B cell (primary cell): ENCODE measurements around the gene PFAS. TPM values are rescaled to one million over a fixed set of nuclear protein-coding genes. Genes with fewer than 3 reads are reported as not detected.

ENCODE experiments used
- ATAC-seq: fragments of 200-7000 bp; cut with Tn5 transposase; one replicate; pipeline ENCODE4 v1.10.0; 2021; ENCODE audit warnings: low read depth, mild to moderate bottlenecking, moderate number of reproducible peaks, moderate library complexity
- CTCF ChIA-PET: fragments of 350-600 bp; sonication (Branson Sonifier 250); formaldehyde crosslinking; loops from one replicate; lab custom pipeline; 2021; ENCODE audit warnings: antibody characterized with exemption, inconsistent platforms; lab: Charles Lee
- POLR2A ChIA-PET: fragments of 350-600 bp; sonication (Branson Sonifier 250); formaldehyde crosslinking; loops from one replicate; lab custom pipeline; 2021; ENCODE audit warnings: antibody characterized with exemption; lab: Charles Lee
- DNase-seq: peaks from one replicate; pipeline ENCODE4 v3.0.0; 2013
- H2AFZ ChIP-seq: 2 replicates; pipeline ENCODE4 v1.6.1; 2012; ENCODE audit warnings: mild to moderate bottlenecking, low read depth, low read length; ENCODE audit not compliant: insufficient read depth, poor library complexity, severe bottlenecking
- H3K27ac ChIP-seq, 2 donors: 1 replicate in 1 of 2; 2 replicates in 1 of 2; pipeline ENCODE4 v1.5.1; 2012 to 2013; ENCODE audit warnings: low read length in 2 of 2, mild to moderate bottlenecking in 2 of 2, moderate library complexity in 1 of 2
- H3K27me3 ChIP-seq, 4 experiments: fragments of 200-600 bp in 1 of 4; sonication (generic) in 1 of 4; replicated peaks in 1 of 4; 1 replicate in 2 of 4; 2 replicates in 2 of 4; pipeline versions ENCODE4 v1.6.1 to v1.7.0; 2013 to 2016; ENCODE audit warnings: low read length in 3 of 4, mild to moderate bottlenecking in 2 of 4, mixed read lengths in 1 of 4, moderate library complexity in 1 of 4; ENCODE audit not compliant: insufficient read depth in 4 of 4, control insufficient read depth in 3 of 4; ENCODE audit errors: control extremely low read depth in 1 of 4
- H3K36me3 ChIP-seq, 2 experiments: replicated peaks in 1 of 2; 1 replicate in 1 of 2; 2 replicates in 1 of 2; pipeline versions ENCODE4 v1.6.1 to v1.7.1; 2013; ENCODE audit warnings: low read length in 1 of 2; ENCODE audit not compliant: insufficient read depth in 2 of 2, control insufficient read depth in 1 of 2; ENCODE audit errors: control extremely low read depth in 1 of 2, extremely low read depth in 1 of 2
- H3K4me1 ChIP-seq, 2 donors: fragments of 200-600 bp in 1 of 2; sonication (generic) in 1 of 2; 1 replicate in 1 of 2; 2 replicates in 1 of 2; pipeline versions ENCODE4 v1.5.1 to v1.6.1; 2013 to 2017; ENCODE audit warnings: low read length in 2 of 2; ENCODE audit not compliant: control insufficient read depth in 2 of 2, insufficient read depth in 2 of 2
- H3K4me2 ChIP-seq: replicated peaks from 2 replicates; pipeline ENCODE3; 2012; ENCODE audit warnings: mild to moderate bottlenecking, low read depth, low read length; ENCODE audit not compliant: poor library complexity, severe bottlenecking
- H3K4me3 ChIP-seq, 5 experiments: fragments of 200-600 bp in 1 of 5; sonication (generic) in 1 of 5; 1 replicate in 3 of 5; 2 replicates in 2 of 5; pipeline versions ENCODE4 v1.5.1 to v1.7.0; 2011 to 2016; ENCODE audit warnings: low read length in 4 of 5, mild to moderate bottlenecking in 4 of 5, low read depth in 2 of 5, control low read depth in 1 of 5, moderate library complexity in 1 of 5; ENCODE audit not compliant: insufficient read depth in 1 of 5; ENCODE audit errors: control extremely low read depth in 1 of 5, extremely low read depth in 1 of 5
- H3K79me2 ChIP-seq: fragments of 200-600 bp; sonication (generic); one replicate; pipeline ENCODE4 v1.6.0; 2016; ENCODE audit warnings: low read length; ENCODE audit not compliant: control insufficient read depth, insufficient read depth
- H3K9ac ChIP-seq: fragments of 200-600 bp; sonication (generic); 2 replicates; pipeline ENCODE4 v1.6.1; 2017; ENCODE audit warnings: mild to moderate bottlenecking, low read length, moderate library complexity
- H3K9me3 ChIP-seq, 3 donors: one replicate each; pipeline versions ENCODE4 v1.6.1 to v1.7.1; 2013; ENCODE audit warnings: low read length in 2 of 3; ENCODE audit not compliant: control insufficient read depth in 2 of 3, insufficient read depth in 1 of 3; ENCODE audit errors: control extremely low read depth in 1 of 3
- H4K20me1 ChIP-seq: 2 replicates; pipeline ENCODE4 v1.6.0; 2012; ENCODE audit warnings: mild to moderate bottlenecking, low read length; ENCODE audit not compliant: insufficient read depth, control insufficient read depth, poor library complexity, severe bottlenecking
- H3K27ac Mint-ChIP-seq: one replicate; pipeline ENCODE4 v1.8.0; 2021; ENCODE audit warnings: mixed read lengths
- H3K27me3 Mint-ChIP-seq: one replicate; pipeline ENCODE4 v1.8.0; 2021; ENCODE audit warnings: mixed read lengths
- H3K4me1 Mint-ChIP-seq: one replicate; pipeline ENCODE4 v1.8.0; 2021; ENCODE audit warnings: mixed read lengths
- H3K4me3 Mint-ChIP-seq: one replicate; pipeline ENCODE4 v1.8.0; 2021; ENCODE audit warnings: mixed read lengths
- H3K9me3 Mint-ChIP-seq: one replicate; pipeline ENCODE4 v1.8.0; 2022; ENCODE audit warnings: mixed read lengths; ENCODE audit not compliant: insufficient read depth
- CTCF ChIP-seq: fragments of 200-600 bp; IDR thresholded peaks from one replicate; pipeline ENCODE4 v1.8.0; 2022; ENCODE audit warnings: antibody characterized with exemption, mild to moderate bottlenecking
- EZH2 ChIP-seq: IDR thresholded peaks from 2 replicates; pipeline ENCODE4 v1.6.1; 2012; ENCODE audit warnings: borderline replicate concordance, low read depth, mild to moderate bottlenecking, moderate library complexity, low read length; ENCODE audit not compliant: insufficient read depth, poor library complexity, severe bottlenecking
- WGBS: methylation state at CpG from one replicate; pipeline ENCODE4 v1.1.5; 2013; ENCODE audit warnings: missing lambda C conversion rate; ENCODE audit not compliant: insufficient coverage; 5-methylcytosine and 5-hydroxymethylcytosine counted together
- intact Hi-C: fragments of 100-400 bp; cut with micrococcal nuclease; formaldehyde crosslinking; loops from one replicate; pipeline ENCODE4 v1.10.0; 2022
- polyA plus RNA-seq: library from polyadenylated mRNA; depleted of rRNA; stranded (reverse); fragments of >200 nt; gene quantifications from 2 replicates; pipeline ENCODE4 v1.2.3, GENCODE V29; 2012
- total RNA-seq, 2 donors: library from RNA; stranded (reverse); fragments of 120-200 nt in 1 of 2; gene quantifications; 1 replicate in 1 of 2; 2 replicates in 1 of 2; pipeline versions ENCODE4 v1.2.3 to v1.2.4, GENCODE V29; 2013 to 2022

PFAS gene
- total and polyA plus RNA-seq, 2 donors (not counting 1 experiment from before 2014, with no cell fraction given), result 22.3 to 65.5 TPM

DNA sequence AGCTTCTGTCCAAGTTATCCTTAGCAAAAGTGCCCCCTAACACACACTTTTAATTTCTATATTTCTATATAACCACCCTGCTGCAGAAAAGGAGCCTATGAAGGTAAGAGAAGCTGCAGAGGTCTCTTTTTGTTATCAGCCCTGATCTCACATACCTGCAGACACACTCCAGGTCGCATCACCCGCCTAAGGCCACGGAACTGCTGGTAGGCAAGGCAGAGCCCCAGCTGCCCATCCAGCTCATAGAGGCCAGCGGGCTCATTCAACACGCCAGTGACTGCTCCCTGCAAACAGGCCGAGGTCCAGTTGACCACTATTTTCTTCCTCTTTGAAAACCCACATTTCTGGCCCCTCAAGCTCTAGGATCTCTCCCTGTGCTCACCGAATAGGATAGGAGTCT, 13.4 kb upstream of the PFAS start:
- 96% methylated on average over 7 of the region's 7 CpGs for WGBS

More for the DNA sequence above, 13.4 kb upstream of the PFAS start:
- H4K20me1 ChIP-seq, result peaks cover 84% of the 10 kb centered on the region
- no peak overlapping the region for H3K27ac ChIP-seq
- H3K36me3 ChIP-seq, result peaks cover 5 to 95% of the 10 kb centered on the region in 2 experiments
- H3K4me1 Mint-ChIP-seq, result peaks cover 3% of the 10 kb centered on the region
- H3K9me3 ChIP-seq, result no peaks in the 10 kb centered on the region
- DNase-seq (no peak), ATAC-seq (no peak)
- TF ChIP-seq CTCF (no peak), EZH2 (no peak)
- H3K9me3 Mint-ChIP-seq, result no peaks in the 10 kb centered on the region
- intact Hi-C loops, result no loop called here
- H2AFZ ChIP-seq, result no peak overlapping the region
- no peak overlapping the region for H3K4me3 Mint-ChIP-seq
- H3K4me1 ChIP-seq, result no peaks in the 10 kb centered on the region
- H3K27ac Mint-ChIP-seq, result no peak overlapping the region
- ChIA-PET CTCF (interaction anchor here (1.0 to 1.7 kb wide), 4 partner anchors 10 to 116 kb away, joined by 3 to 8 read pairs (median 4); partner anchors contain the start of gene CTC1), POLR2A (interaction anchor here (0.6 to 1.3 kb wide), 4 partner anchors 11 to 25 kb away, joined by 3 to 9 read pairs (median 6); partner anchors contain the start of gene AURKB)
- no peak overlapping the region for H3K4me3 ChIP-seq
- no peak overlapping the region for H3K9ac ChIP-seq
- peaks cover 68% of the 10 kb centered on the region for H3K79me2 ChIP-seq
- H3K4me2 ChIP-seq, result no peak overlapping the region
- no peaks in the 10 kb centered on the region for H3K27me3 Mint-ChIP-seq
- no peaks in the 10 kb centered on the region for H3K27me3 ChIP-seq
